ENCODE data around the gene OAS3.

OAS3 gene

DNA sequence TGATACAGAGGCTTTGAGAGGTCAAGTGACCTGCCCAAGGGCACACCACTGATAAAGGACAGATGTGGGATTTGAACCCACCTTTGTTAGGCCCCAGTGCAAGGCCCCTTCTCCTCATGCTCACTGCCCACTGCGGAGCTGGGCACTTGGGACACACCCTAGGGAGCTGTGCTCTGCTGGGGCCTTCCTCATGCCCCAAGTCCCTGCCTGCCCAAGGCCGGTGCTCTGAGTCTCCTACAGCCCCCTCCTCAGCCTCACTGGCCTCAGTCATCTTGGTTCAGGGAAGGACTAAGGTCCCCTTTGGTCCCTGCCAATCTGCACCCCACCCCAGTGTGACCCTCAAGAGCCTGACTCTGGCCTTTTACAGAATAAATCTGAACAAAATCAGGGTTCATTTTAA, 7.9 kb upstream of the OAS3 start:
- TF ChIP-seq, protein P1, sequence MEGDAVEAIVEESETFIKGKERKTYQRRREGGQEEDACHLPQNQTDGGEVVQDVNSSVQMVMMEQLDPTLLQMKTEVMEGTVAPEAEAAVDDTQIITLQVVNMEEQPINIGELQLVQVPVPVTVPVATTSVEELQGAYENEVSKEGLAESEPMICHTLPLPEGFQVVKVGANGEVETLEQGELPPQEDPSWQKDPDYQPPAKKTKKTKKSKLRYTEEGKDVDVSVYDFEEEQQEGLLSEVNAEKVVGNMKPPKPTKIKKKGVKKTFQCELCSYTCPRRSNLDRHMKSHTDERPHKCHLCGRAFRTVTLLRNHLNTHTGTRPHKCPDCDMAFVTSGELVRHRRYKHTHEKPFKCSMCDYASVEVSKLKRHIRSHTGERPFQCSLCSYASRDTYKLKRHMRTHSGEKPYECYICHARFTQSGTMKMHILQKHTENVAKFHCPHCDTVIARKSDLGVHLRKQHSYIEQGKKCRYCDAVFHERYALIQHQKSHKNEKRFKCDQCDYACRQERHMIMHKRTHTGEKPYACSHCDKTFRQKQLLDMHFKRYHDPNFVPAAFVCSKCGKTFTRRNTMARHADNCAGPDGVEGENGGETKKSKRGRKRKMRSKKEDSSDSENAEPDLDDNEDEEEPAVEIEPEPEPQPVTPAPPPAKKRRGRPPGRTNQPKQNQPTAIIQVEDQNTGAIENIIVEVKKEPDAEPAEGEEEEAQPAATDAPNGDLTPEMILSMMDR (IDR thresholded peaks at IDR 0.05): no peak

DNA sequence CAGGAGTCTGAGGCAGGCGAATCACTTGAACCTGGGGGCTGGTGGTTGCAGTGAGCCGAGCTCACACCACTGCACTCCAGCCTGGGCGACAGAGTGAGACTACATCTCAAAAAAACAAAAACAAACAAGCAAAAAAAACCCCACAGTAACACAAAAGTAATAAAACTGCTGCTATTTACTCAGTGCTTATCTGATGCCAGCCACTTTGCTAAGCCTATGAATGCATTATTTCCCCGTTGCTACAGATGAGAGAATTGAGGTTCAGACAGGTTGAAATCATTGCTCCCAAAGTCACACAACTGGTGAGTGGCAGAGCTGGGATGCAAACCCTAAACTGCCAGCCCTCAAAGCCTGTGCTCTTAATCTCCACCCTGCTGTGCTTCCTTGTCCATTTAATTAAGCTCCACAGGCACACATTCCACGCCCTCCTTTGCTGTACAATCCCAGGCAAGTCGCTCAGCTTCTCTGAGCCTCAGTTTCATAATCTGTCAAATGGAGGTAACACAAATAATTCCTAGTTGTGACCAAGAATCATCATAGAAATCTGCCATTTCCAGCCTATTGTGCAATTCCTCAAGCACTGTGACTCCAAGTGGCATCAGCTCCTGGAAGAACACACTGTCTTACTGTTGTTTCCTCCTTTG, 5.7 kb upstream of the OAS3 start:
- TF ChIP-seq, protein P1 (IDR thresholded peaks at IDR 0.05): no peak

- TF ChIP-seq, protein P1 (IDR thresholded peaks at IDR 0.05): no peak
Observed at GRCh38 chr12:112933129-112933505, 5.2 kb upstream of the OAS3 start.

DNA sequence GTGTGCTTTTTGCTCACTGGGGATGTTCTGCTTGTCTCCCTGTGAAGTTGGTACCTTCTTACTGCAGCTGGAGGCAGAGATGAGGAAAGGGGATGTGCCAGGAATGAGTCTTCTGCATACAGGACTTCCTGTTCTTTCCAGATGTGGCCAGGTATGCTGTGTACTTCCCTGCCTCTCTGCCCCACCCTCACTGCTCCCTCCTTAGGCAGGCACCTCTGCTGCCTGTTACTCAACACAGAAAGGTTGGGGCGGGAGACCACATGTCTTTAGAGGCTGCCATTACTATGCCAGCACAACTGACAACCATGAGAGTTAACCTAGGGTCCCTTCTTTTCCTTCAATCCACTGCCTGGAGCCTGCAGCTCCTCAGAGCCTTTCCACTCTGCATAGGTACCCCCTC, 2.0 kb upstream of the OAS3 start:
- TF ChIP-seq, protein P1 (IDR thresholded peaks at IDR 0.05): no peak

DNA sequence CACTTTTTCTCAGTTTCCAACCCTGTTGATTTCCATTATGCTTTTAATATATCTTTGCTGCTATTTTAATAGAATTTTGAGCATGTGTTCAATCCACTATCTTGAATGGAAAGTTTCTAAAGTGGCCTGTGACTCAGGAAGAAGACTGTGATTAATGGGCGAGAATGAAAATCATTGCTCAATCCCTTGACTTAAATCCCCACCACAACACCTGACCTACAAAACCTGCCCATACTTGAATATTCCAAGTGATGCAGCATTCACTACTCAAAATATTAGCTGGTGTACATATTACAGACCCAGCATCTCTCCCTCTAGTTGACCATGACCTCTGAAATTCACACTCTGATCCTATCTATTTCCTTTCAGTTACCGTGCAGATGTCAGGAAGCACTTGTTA, 1.3 kb upstream of the OAS3 start:
- TF ChIP-seq, protein P1 (IDR thresholded peaks at IDR 0.05): no peak

GRCh38 chr12:112938751-112939150, 477 bp downstream of the OAS3 start:
- TF ChIP-seq, protein P1 (IDR thresholded peaks at IDR 0.05): no peak

- TF ChIP-seq, protein P1 (IDR thresholded peaks at IDR 0.05): no peak
Observed at GRCh38 chr12:112939761-112940381, 1.6 kb downstream of the OAS3 start.
